Sigmoid colon (tissue), 7 donors: ENCODE data around the gene ATP1A3. TPM values are rescaled to one million over a fixed set of nuclear protein-coding genes. Genes with fewer than 3 reads are reported as not detected.

Experiments used
- DNase-seq: peaks from one replicate; pipeline ENCODE4 v3.0.0-alpha.2; 2019
- H3K27ac ChIP-seq, 4 donors: fragments of 200-600 bp; sonication (generic); one replicate each; pipeline ENCODE4 v1.5.1; 2016 to 2019; ENCODE audit warnings: mild to moderate bottlenecking in 1 of 4
- H3K27me3 ChIP-seq, 3 donors: fragments of 200-600 bp; sonication (generic); one replicate each; pipeline ENCODE4 v1.5.1; 2019; ENCODE audit warnings: mild to moderate bottlenecking in 1 of 3
- H3K36me3 ChIP-seq, 4 donors: fragments of 200-600 bp; sonication (generic); one replicate each; pipeline ENCODE4 v1.5.1; 2016 to 2019
- H3K4me1 ChIP-seq, 4 donors: fragments of 200-600 bp; sonication (generic); one replicate each; pipeline ENCODE4 v1.5.1; 2017 to 2019
- H3K4me3 ChIP-seq, 4 donors: fragments of 200-600 bp; sonication (generic); one replicate each; pipeline ENCODE4 v1.5.1; 2017 to 2019; ENCODE audit warnings: mild to moderate bottlenecking in 2 of 4, moderate library complexity in 1 of 4
- H3K9me3 ChIP-seq, 4 donors: fragments of 200-600 bp in 3 of 4; sonication (generic) in 3 of 4; one replicate each; pipeline versions ENCODE4 v1.5.1 to v1.6.1; 2013 to 2019
- EP300 ChIP-seq, 4 donors: sonication (generic); formaldehyde crosslinking; IDR thresholded peaks; one replicate each; pipeline ENCODE4 v1.6.1; 2017; ENCODE audit warnings: antibody characterized with exemption in 4 of 4
- POLR2A ChIP-seq, 2 donors: fragments of 450-650 bp; IDR thresholded peaks; one replicate each; pipeline ENCODE4 v1.6.1; 2016; ENCODE audit warnings: antibody characterized with exemption in 2 of 2, mild to moderate bottlenecking in 2 of 2, moderate library complexity in 2 of 2
- POLR2AphosphoS5 ChIP-seq, 4 donors: sonication (generic); formaldehyde crosslinking; IDR thresholded peaks; one replicate each; pipeline ENCODE4 v1.6.1; 2017; ENCODE audit warnings: antibody characterized with exemption in 4 of 4
- WGBS, 2 donors: extraction: QIAGEN DNeasy Blood & Tissue Kit; methylation state at CpG; one replicate each; pipeline ENCODE4 v1.1.7; 2013; 5-methylcytosine and 5-hydroxymethylcytosine counted together
- intact Hi-C: fragments of 100-400 bp; cut with DNase I; formaldehyde crosslinking; loops from one replicate; pipeline ENCODE4 v1.15.1; 2023
- polyA plus RNA-seq, 3 donors: library from polyadenylated mRNA; stranded (reverse); fragments of 200-250 nt; gene quantifications; one replicate each; pipeline ENCODE4 v1.2.3, GENCODE V29; 2013
- total RNA-seq, 4 donors: library from RNA; depleted of rRNA; stranded (reverse); fragments of >200 nt; gene quantifications; one replicate each; pipeline ENCODE4 v1.1.0, GENCODE V29; 2016
- TF ChIP-seq, protein P1 (sequence below), 4 experiments: fragments of 450-650 bp in 3 of 4; fragments of 200-600 bp in 1 of 4; IDR thresholded peaks; one replicate each; pipeline ENCODE4 v1.5.1; 2016 to 2019; ENCODE audit warnings: antibody characterized with exemption in 4 of 4, mild to moderate bottlenecking in 3 of 4, moderate library complexity in 2 of 4
- donor health status: healthy with polysubstance abuse.
- donor health status: Bipolar disorder and iron deficiency.
- donor health status: healthy.

Gene ATP1A3
- total and polyA plus RNA-seq, 7 donors = 0.46 to 4.3 (median 3.0) TPM; not detected in 1

DNA sequence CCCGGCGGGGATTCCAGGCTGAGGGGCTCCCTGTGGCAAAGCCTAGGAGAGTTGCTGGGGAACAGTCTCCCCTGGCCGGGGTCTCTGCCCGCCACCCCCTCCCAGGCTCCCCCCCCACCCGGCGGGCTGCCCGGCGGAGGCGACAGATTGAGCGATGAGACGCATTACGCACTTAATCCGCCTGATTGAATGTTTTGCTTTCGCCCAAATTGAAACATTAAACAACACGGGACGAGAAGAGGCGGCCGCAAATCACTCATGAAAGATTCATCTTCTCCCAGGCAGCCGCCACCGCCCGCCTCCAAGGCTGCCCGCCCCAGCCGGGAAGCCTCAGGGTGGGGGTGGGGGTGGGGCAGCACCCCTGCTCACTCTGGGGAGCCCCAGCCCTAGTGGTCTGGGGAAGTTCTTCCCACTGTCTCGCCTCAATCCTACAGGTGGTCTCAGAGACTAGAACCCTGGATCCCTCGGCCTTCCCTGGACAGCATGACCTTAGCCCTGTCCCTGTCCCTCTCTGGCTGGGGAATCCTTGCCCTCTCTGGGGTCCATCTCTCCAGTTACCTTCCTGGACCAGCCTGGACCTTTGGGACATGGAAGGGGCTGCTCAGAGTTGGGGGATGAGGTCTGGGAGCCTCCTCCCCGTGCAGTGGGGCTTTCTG lies 58.1 kb downstream of the ATP1A3 start:
- no peak overlapping the region for H3K4me3 ChIP-seq
- no peak overlapping the region for H3K27ac ChIP-seq
- peaks cover 31 to 93% (median 67%) of the 10 kb centered on the region in 3 donors for H3K27me3 ChIP-seq
- no peak for DNase-seq
- intact Hi-C loops = no loop called here
- no peaks in the 10 kb centered on the region for H3K36me3 ChIP-seq
- no peaks in the 10 kb centered on the region for H3K9me3 ChIP-seq
- TF ChIP-seq POLR2A (IDR thresholded peaks at IDR 0.05) (no peak), POLR2AphosphoS5 (IDR thresholded peaks at IDR 0.05) (no peak), EP300 (IDR thresholded peaks at IDR 0.05) (no peak)
- TF ChIP-seq, protein P1, sequence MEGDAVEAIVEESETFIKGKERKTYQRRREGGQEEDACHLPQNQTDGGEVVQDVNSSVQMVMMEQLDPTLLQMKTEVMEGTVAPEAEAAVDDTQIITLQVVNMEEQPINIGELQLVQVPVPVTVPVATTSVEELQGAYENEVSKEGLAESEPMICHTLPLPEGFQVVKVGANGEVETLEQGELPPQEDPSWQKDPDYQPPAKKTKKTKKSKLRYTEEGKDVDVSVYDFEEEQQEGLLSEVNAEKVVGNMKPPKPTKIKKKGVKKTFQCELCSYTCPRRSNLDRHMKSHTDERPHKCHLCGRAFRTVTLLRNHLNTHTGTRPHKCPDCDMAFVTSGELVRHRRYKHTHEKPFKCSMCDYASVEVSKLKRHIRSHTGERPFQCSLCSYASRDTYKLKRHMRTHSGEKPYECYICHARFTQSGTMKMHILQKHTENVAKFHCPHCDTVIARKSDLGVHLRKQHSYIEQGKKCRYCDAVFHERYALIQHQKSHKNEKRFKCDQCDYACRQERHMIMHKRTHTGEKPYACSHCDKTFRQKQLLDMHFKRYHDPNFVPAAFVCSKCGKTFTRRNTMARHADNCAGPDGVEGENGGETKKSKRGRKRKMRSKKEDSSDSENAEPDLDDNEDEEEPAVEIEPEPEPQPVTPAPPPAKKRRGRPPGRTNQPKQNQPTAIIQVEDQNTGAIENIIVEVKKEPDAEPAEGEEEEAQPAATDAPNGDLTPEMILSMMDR (IDR thresholded peaks at IDR 0.05) = no peak
- 24 to 38% methylated on average over 26 of the region's 26 CpGs for WGBS, 2 donors
- H3K4me1 ChIP-seq = peaks cover 0 to 17% (median 14%) of the 10 kb centered on the region in 4 donors

DNA sequence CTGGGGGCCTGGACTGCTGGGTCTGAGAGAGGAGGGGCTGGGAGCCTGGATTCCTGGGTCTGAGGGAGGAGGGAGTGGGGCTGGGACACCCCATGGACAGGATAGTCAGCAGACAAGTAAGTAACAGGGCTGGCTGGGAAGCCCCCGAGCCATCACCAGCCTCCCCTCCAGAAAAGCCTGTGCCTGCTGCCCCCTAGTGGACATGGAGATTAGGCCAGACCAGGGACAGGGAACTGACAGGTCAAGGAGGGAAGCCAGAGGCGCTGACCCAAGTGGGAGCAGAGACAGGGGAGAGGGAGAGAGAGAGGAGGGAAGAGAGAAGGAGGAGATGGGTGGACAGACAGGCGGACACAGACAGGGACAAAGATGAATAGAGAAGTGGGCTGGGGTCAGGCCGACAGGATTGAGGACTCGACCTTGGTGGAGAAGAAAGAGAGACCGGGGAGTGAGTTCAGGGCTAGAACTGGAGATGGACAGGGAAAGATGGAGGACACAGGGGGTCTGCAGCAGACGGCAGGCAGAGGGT lies 59.1 kb downstream of the ATP1A3 start:
- Histone ChIP-seq H3K36me3 (no peaks in the 10 kb centered on the region), H3K4me3 (no peak overlapping the region), H3K27ac (no peak overlapping the region), H3K9me3 (no peaks in the 10 kb centered on the region), H3K4me1 (peaks cover 0 to 8% (median 4%) of the 10 kb centered on the region in 4 donors), H3K27me3 (peaks cover 29 to 93% (median 67%) of the 10 kb centered on the region in 3 donors)
- intact Hi-C loops = no loop called here
- TF ChIP-seq, protein P1 (IDR thresholded peaks at IDR 0.05) = peak; percentile 18 to 82 (median 74)
- TF ChIP-seq POLR2A (IDR thresholded peaks at IDR 0.05) = no peak
- DNase-seq = peak; percentile 75
- 21 to 35% methylated on average over 7 of the region's 7 CpGs for WGBS, 2 donors

DNA sequence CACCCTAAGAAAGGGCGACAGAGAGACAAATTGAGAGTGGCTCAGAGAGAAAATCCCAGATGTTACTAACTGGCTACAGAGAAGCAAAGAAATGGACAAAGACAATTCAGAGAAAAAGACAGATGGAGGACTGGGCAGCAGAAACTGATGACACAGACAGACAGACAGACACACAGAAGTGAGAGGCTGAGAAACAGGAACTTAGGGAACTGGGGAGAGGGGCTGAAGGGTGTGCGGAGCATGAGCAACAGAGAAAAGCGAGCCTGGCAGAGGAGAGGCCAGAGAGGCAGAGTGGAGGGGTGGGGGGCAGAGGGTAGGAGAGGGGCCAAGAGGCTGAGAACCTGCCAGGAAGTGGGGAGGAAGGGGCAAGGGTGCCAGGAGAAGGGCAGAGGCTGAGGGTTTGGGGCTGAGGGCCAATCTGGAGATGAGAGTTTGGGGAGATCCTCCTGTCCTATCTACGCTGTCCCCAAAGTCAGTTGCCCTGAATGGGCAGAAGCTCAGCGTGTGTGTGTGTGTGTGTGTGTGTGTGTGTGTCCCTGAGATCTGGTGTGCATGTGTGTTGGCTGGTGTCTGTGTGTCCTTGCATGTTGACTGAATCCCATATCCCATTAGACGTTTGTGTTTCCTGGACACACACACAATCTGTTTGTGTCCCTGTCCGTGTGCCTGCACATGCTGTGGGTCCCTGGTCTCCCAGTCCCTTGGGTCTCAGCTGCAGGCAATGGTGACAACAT lies 60.2 kb downstream of the ATP1A3 start:
- intact Hi-C loops = no loop called here
- no peak overlapping the region for H3K4me3 ChIP-seq
- 68 to 82% methylated on average over 7 of the region's 7 CpGs for WGBS, 2 donors
- TF ChIP-seq POLR2AphosphoS5 (IDR thresholded peaks at IDR 0.05) = no peak
- no peak for TF ChIP-seq POLR2A (IDR thresholded peaks at IDR 0.05)
- TF ChIP-seq, protein P1 (IDR thresholded peaks at IDR 0.05) = no peak
- no peak for TF ChIP-seq EP300 (IDR thresholded peaks at IDR 0.05)
- no peak for DNase-seq
- H3K4me1 ChIP-seq = peaks cover 0 to 10% (median 8%) of the 10 kb centered on the region in 4 donors
- H3K27me3 ChIP-seq = peaks cover 34 to 94% (median 70%) of the 10 kb centered on the region in 3 donors
- no peaks in the 10 kb centered on the region for H3K9me3 ChIP-seq
- H3K27ac ChIP-seq = no peak overlapping the region
- no peaks in the 10 kb centered on the region for H3K36me3 ChIP-seq

DNA sequence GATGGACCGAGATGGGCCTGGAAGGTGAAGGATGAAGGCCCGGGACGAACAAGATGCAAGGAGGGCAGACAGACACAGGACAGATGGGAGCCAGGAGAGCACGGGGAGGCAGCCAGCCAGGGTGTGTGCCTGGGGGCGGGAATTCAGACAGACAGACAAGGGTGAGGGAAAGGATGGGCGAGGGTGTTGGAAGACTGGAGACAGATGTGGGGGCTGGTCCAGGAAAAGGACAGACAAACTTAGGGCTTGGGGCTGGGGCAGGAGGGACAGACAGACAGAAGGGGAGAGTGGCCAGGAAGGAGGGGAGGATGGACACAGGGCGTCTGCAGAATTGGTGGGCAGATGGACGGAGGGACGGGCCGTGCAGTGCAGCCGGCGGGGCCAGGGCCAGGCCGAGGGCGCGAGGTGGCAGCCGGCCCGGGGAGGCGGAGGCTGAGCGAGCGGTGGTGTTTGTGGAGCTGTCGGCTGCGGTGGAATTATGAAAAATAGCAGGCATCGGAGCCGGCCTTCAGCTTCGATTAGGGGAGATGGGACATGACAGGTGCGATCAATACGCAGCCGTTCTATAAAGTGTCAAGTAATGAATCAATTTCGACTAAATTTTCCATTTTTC lies 61.2 kb downstream of the ATP1A3 start:
- TF ChIP-seq EP300 (IDR thresholded peaks at IDR 0.05) = no peak
- TF ChIP-seq POLR2A (IDR thresholded peaks at IDR 0.05) = no peak
- TF ChIP-seq, protein P1 (IDR thresholded peaks at IDR 0.05) = no peak
- no peak for TF ChIP-seq POLR2AphosphoS5 (IDR thresholded peaks at IDR 0.05)
- WGBS, 2 donors = 71 to 76% methylated on average over 29 of the region's 29 CpGs
- intact Hi-C loops = no loop called here
- H3K27ac ChIP-seq = no peak overlapping the region
- DNase-seq = no peak
- H3K4me3 ChIP-seq = no peak overlapping the region
- peaks cover 0 to 21% (median 18%) of the 10 kb centered on the region in 4 donors for H3K4me1 ChIP-seq
- no peaks in the 10 kb centered on the region for H3K36me3 ChIP-seq
- peaks cover 45 to 100% (median 79%) of the 10 kb centered on the region in 3 donors for H3K27me3 ChIP-seq
- H3K9me3 ChIP-seq = no peaks in the 10 kb centered on the region
